H1 (cell line): Measurements from ENCODE around the gene STIM2. TPM values are rescaled to one million over a fixed set of nuclear protein-coding genes. Genes with fewer than 3 reads are reported as not detected.

Experiments
- CTCF ChIA-PET: fragments of 300-600 bp; sonication (Branson Sonifier 250); formaldehyde crosslinking; loops from one replicate; lab custom pipeline; 2021; ENCODE audit not compliant: partially characterized antibody; lab: Charles Lee
- POLR2A ChIA-PET: fragments of 300-600 bp; sonication (Branson Sonifier 250); formaldehyde crosslinking; loops from one replicate; lab custom pipeline; 2021; ENCODE audit warnings: inconsistent platforms; ENCODE audit not compliant: partially characterized antibody; lab: Charles Lee
- DNase-seq, 2 experiments: peaks; one replicate each; pipeline versions ENCODE4 v3.0.0 to v3.0.0-alpha.2; 2010 to 2022; ENCODE audit warnings: low spot score in 2 of 2, low read depth in 1 of 2, mixed read lengths in 1 of 2
- FAIRE-seq: peaks from 2 replicates; lab custom pipeline; 2011; peaks lifted over from hg19 to GRCh38; lab: Jason Lieb, UNC
- H2AFZ ChIP-seq: 2 replicates; pipeline ENCODE4 v1.8.1; 2012; ENCODE audit warnings: low read length, inconsistent platforms
- H2AK5ac ChIP-seq: 2 replicates; pipeline ENCODE4 v1.6.1; 2013; ENCODE audit warnings: low read depth, low read length
- H2BK120ac ChIP-seq: replicated peaks from 2 replicates; pipeline ENCODE3; 2013; ENCODE audit warnings: low read depth, low read length, inconsistent platforms
- H2BK12ac ChIP-seq: 2 replicates; pipeline ENCODE4 v1.6.1; 2013; ENCODE audit warnings: low read depth, low read length
- H2BK15ac ChIP-seq: 2 replicates; pipeline ENCODE4 v1.6.1; 2013; ENCODE audit warnings: low read length
- H2BK20ac ChIP-seq: 2 replicates; pipeline ENCODE4 v1.6.1; 2013; ENCODE audit warnings: low read length
- H2BK5ac ChIP-seq: 2 replicates; pipeline ENCODE4 v1.6.1; 2013; ENCODE audit warnings: low read depth, low read length
- H3K14ac ChIP-seq: 2 replicates; pipeline ENCODE4 v1.6.1; 2013; ENCODE audit warnings: inconsistent platforms; ENCODE audit not compliant: insufficient read length
- H3K18ac ChIP-seq: 2 replicates; pipeline ENCODE4 v1.6.1; 2013; ENCODE audit warnings: low read length; ENCODE audit errors: extremely low read depth
- H3K23ac ChIP-seq: 2 replicates; pipeline ENCODE4 v1.6.1; 2013; ENCODE audit warnings: inconsistent platforms; ENCODE audit not compliant: insufficient read length
- H3K23me2 ChIP-seq: 2 replicates; pipeline ENCODE4 v1.6.1; 2013; ENCODE audit warnings: low read depth, low read length
- H3K27ac ChIP-seq: 2 replicates; pipeline ENCODE4 v1.6.1; 2011; ENCODE audit warnings: low read depth, low read length, inconsistent platforms
- H3K27me3 ChIP-seq, 4 experiments: replicated peaks in 1 of 4; 1 replicate in 1 of 4; 2 replicates in 3 of 4; pipeline versions ENCODE4 v1.6.1 to v1.8.1; 2011 to 2013; ENCODE audit warnings: low read length in 3 of 4, mild to moderate bottlenecking in 3 of 4, inconsistent platforms in 2 of 4, mixed read lengths in 2 of 4, moderate library complexity in 1 of 4; ENCODE audit not compliant: control insufficient read depth in 3 of 4, insufficient read depth in 3 of 4; ENCODE audit errors: extremely low read depth in 1 of 4
- H3K36me3 ChIP-seq, 4 experiments: 2 replicates each; pipeline versions ENCODE4 v1.6.1 to v1.8.1; 2011 to 2013; ENCODE audit warnings: mild to moderate bottlenecking in 4 of 4, low read length in 3 of 4, moderate library complexity in 2 of 4, control low read depth in 1 of 4, inconsistent platforms in 1 of 4; ENCODE audit not compliant: insufficient read depth in 4 of 4, control insufficient read depth in 2 of 4
- H3K4ac ChIP-seq: replicated peaks from 2 replicates; pipeline ENCODE3; 2013; ENCODE audit warnings: low read length, low read depth, mixed read lengths, inconsistent platforms; ENCODE audit not compliant: insufficient read length
- H3K4me1 ChIP-seq, 4 experiments: replicated peaks in 1 of 4; 1 replicate in 1 of 4; 2 replicates in 3 of 4; pipeline versions ENCODE4 v1.6.1 to v1.8.1; 2011 to 2013; ENCODE audit warnings: low read length in 3 of 4, inconsistent platforms in 2 of 4, mixed read lengths in 1 of 4; ENCODE audit not compliant: insufficient read depth in 4 of 4, control insufficient read depth in 3 of 4
- H3K4me2 ChIP-seq, 2 experiments: 2 replicates each; pipeline versions ENCODE4 v1.6.1 to v1.8.1; 2011 to 2013; ENCODE audit warnings: low read depth in 2 of 2, low read length in 2 of 2, control low read depth in 1 of 2, inconsistent platforms in 1 of 2, mild to moderate bottlenecking in 1 of 2; ENCODE audit not compliant: insufficient read depth in 1 of 2
- H3K4me3 ChIP-seq, 4 experiments: fragments of 200-600, 300-600 bp in 1 of 4; sonication (generic), shearing (Covaris generic), sonication (Bioruptor Twin) in 1 of 4; 2 replicates each; pipeline versions ENCODE4 v1.5.1 to v1.8.1; 2011 to 2016; ENCODE audit warnings: low read length in 4 of 4, low read depth in 3 of 4, control low read depth in 2 of 4, inconsistent platforms in 2 of 4, mild to moderate bottlenecking in 2 of 4, mixed read lengths in 1 of 4, moderate library complexity in 1 of 4; ENCODE audit not compliant: insufficient read depth in 2 of 4; ENCODE audit errors: extremely low read depth in 1 of 4
- H3K56ac ChIP-seq: replicated peaks from 2 replicates; pipeline ENCODE3; 2013; ENCODE audit warnings: low read depth, mild to moderate bottlenecking, mixed read lengths, low read length, inconsistent platforms; ENCODE audit not compliant: insufficient read length
- H3K79me1 ChIP-seq: 2 replicates; pipeline ENCODE4 v1.6.1; 2013; ENCODE audit warnings: low read depth, low read length, control low read depth
- H3K79me2 ChIP-seq, 2 experiments: 2 replicates each; pipeline versions ENCODE4 v1.6.1 to v1.8.1; 2012 to 2013; ENCODE audit warnings: low read length in 2 of 2, mild to moderate bottlenecking in 2 of 2, inconsistent platforms in 1 of 2; ENCODE audit not compliant: insufficient read depth in 2 of 2, control insufficient read depth in 1 of 2
- H3K9ac ChIP-seq, 4 experiments: replicated peaks in 1 of 4; 1 replicate in 1 of 4; 2 replicates in 3 of 4; pipeline versions ENCODE4 v1.6.1 to v1.8.1; 2011 to 2013; ENCODE audit warnings: low read depth in 3 of 4, low read length in 3 of 4, control low read depth in 2 of 4, mild to moderate bottlenecking in 2 of 4, moderate library complexity in 2 of 4, inconsistent platforms in 1 of 4; ENCODE audit errors: extremely low read depth in 1 of 4
- H3K9me3 ChIP-seq, 2 experiments: 2 replicates each; pipeline versions ENCODE4 v1.6.1 to v1.8.1; 2012 to 2013; ENCODE audit warnings: mild to moderate bottlenecking in 2 of 2, moderate library complexity in 2 of 2, control low read depth in 1 of 2, inconsistent platforms in 1 of 2, low read depth in 1 of 2, low read length in 1 of 2, mixed read lengths in 1 of 2; ENCODE audit not compliant: insufficient read depth in 2 of 2
- H4K20me1 ChIP-seq, 2 experiments: replicated peaks in 1 of 2; 2 replicates each; pipeline versions ENCODE3 to v1.8.1; 2011 to 2013; ENCODE audit warnings: inconsistent platforms in 2 of 2, low read length in 2 of 2, mild to moderate bottlenecking in 1 of 2; ENCODE audit not compliant: insufficient read depth in 2 of 2, control insufficient read depth in 1 of 2
- H4K5ac ChIP-seq: 2 replicates; pipeline ENCODE4 v1.6.1; 2013; ENCODE audit warnings: low read length, low read depth, mixed read lengths, inconsistent platforms; ENCODE audit not compliant: insufficient read length
- H4K8ac ChIP-seq: 2 replicates; pipeline ENCODE4 v1.8.0; 2013; ENCODE audit warnings: mild to moderate bottlenecking, moderate library complexity, low read length, inconsistent platforms; ENCODE audit not compliant: insufficient read depth; ENCODE audit errors: extremely low read depth
- H4K91ac ChIP-seq: replicated peaks from 2 replicates; pipeline ENCODE3; 2013; ENCODE audit warnings: low read length, mixed read lengths, inconsistent platforms; ENCODE audit not compliant: insufficient read length
- BRCA1 ChIP-seq: IDR thresholded peaks from 2 replicates; pipeline ENCODE4 v1.6.1; 2012; ENCODE audit warnings: low read depth, low read length, improper control_type of control experiment
- RAD21 ChIP-seq, 2 experiments: IDR thresholded peaks in 1 of 2; conservative IDR thresholded peaks in 1 of 2; 2 replicates each; pipeline ENCODE4 v1.6.1; 2011; ENCODE audit warnings: low read depth in 2 of 2, low read length in 2 of 2, improper control_type of control experiment in 1 of 2, inconsistent platforms in 1 of 2, mild to moderate bottlenecking in 1 of 2, moderate library complexity in 1 of 2
- ZNF274 ChIP-seq: IDR thresholded peaks from 2 replicates; pipeline ENCODE4 v1.7.0; 2012; ENCODE audit warnings: low read length, borderline replicate concordance; ENCODE audit errors: extremely low read depth
- WGBS, 2 experiments: shearing (Covaris generic) in 1 of 2; methylation state at CpG; one replicate each; pipeline versions ENCODE4 v1.1.6 to v1.1.7; 2013 to 2015; ENCODE audit warnings: low lambda C conversion rate in 2 of 2, mixed read lengths in 2 of 2, inconsistent platforms in 1 of 2, low coverage in 1 of 2, missing lambda C conversion rate in 1 of 2; ENCODE audit not compliant: insufficient replicate concordance in 2 of 2, insufficient coverage in 1 of 2, insufficient read length in 1 of 2; ENCODE audit errors: extremely low coverage in 1 of 2, missing lambda C conversion rate in 1 of 2; 5-methylcytosine and 5-hydroxymethylcytosine counted together
- polyA plus RNA-seq, 7 experiments: library from polyadenylated mRNA; depleted of rRNA in 3 of 7; stranded (reverse) in 5 of 7; unstranded in 2 of 7; fragments of >200 nt in 5 of 7; fragments of 200-250 nt in 2 of 7; gene quantifications; 1 replicate in 5 of 7; 2 replicates in 1 of 7; 4 replicates in 1 of 7; pipeline versions ENCODE4 v1.2.1 to v1.2.3, GENCODE V29; 2011 to 2013; ENCODE audit warnings: missing spikeins in 2 of 7, mixed read lengths in 2 of 7
- total RNA-seq: library from RNA; stranded (reverse); fragmentation: NEBNext Ultra II Directional; extraction: Animal tissue kit (Norgen Biotek cat#: 25700); gene quantifications from 2 replicates; pipeline ENCODE4 v1.2.1, GENCODE V29; 2021

The STIM2 gene
- total and polyA plus RNA-seq, 2 of the 8 experiments (the other 6 are each of a cell fraction or from before 2014, with no cell fraction given): 22.9 to 23.0 TPM

- no peak overlapping the region for H3K4me3 ChIP-seq
- FAIRE-seq (no peak), DNase-seq (no peak)
- 86% methylated on average over 3 of the region's 3 CpGs; no CpG with 5 or more reads in 1 of the 2 experiments for WGBS, 2 experiments
- H3K9ac ChIP-seq: no peak overlapping the region
- no peaks in the 10 kb centered on the region for H3K36me3 ChIP-seq
- no peak overlapping the region for H3K4me2 ChIP-seq
- no peak overlapping the region for H4K91ac ChIP-seq
- no peak overlapping the region for H4K5ac ChIP-seq
- H2BK12ac ChIP-seq: no peak overlapping the region
- H4K8ac ChIP-seq: no peak overlapping the region
- H3K56ac ChIP-seq: no peak overlapping the region
- no peak overlapping the region for H2BK15ac ChIP-seq
- H3K79me2 ChIP-seq: no peaks in the 10 kb centered on the region
- no peak overlapping the region for H3K4ac ChIP-seq
- H4K20me1 ChIP-seq: no peaks in the 10 kb centered on the region
- H3K18ac ChIP-seq: no peak overlapping the region
- POLR2A ChIA-PET: no interaction called here
- no peaks in the 10 kb centered on the region for H3K23me2 ChIP-seq
- no peak overlapping the region for H2BK5ac ChIP-seq
- no peaks in the 10 kb centered on the region for H3K27me3 ChIP-seq
- no peak overlapping the region for H2BK20ac ChIP-seq
- TF ChIP-seq RAD21 (IDR thresholded peaks at IDR 0.05 in 1 of 2, conservative IDR thresholded peaks at IDR 0.05 in 1 of 2; ENCODE audit: low read depth in 2 of 2, low read length in 2 of 2) (no peak), BRCA1 (no peak), ZNF274 (no peak)
- H3K4me1 ChIP-seq: peaks cover 0 to 4% (median 0%) of the 10 kb centered on the region in 4 experiments; a peak in 2 of 7 replicates
- H2BK120ac ChIP-seq: no peak overlapping the region
- H2AFZ ChIP-seq: no peak overlapping the region
- no peaks in the 10 kb centered on the region for H3K9me3 ChIP-seq
- H2AK5ac ChIP-seq: no peak overlapping the region
- H3K27ac ChIP-seq: no peak overlapping the region
- H3K79me1 ChIP-seq: no peaks in the 10 kb centered on the region
- H3K23ac ChIP-seq: no peak overlapping the region
- no peak overlapping the region for H3K14ac ChIP-seq
- CTCF ChIA-PET: interaction anchor here (1.5 to 2.9 kb wide), 2 partner anchors 17 to 25 kb away, joined by 6 to 9 read pairs; no protein-coding TSS in a partner anchor
Observed at GRCh38 chr4:26984896-26985295, 124.3 kb downstream of the STIM2 start.
